ENCODE measurements around the gene PTRH2. TPM values are rescaled to one million over a fixed set of nuclear protein-coding genes. Genes with fewer than 3 reads are reported as not detected.

The PTRH2 gene
- total RNA-seq, 1 donor from 2014 or later = 18.6 TPM

GRCh38 chr17:59678918-59679317, 28.3 kb downstream of the PTRH2 start:
- Mint-ChIP-seq H3K9me3 (ENCODE audit: unreplicated experiment) (no peaks in the 10 kb centered on the region), H3K36me3 (ENCODE audit: unreplicated experiment) (no peaks in the 10 kb centered on the region), H3K4me3 (ENCODE audit: unreplicated experiment) (no peak overlapping the region), H3K27ac (ENCODE audit: unreplicated experiment) (no peak overlapping the region), H3K27me3 (ENCODE audit: unreplicated experiment) (no peaks in the 10 kb centered on the region), H3K4me1 (ENCODE audit: low read depth, unreplicated experiment) (no peaks in the 10 kb centered on the region)
- DNase-seq = no peak
- TF ChIP-seq CTCF (IDR thresholded peaks at IDR 0.05; ENCODE audit: partially characterized antibody, unreplicated experiment) = no peak

GRCh38 chr17:59676716-59677115, 30.5 kb downstream of the PTRH2 start:
- no peaks in the 10 kb centered on the region for H3K36me3 Mint-ChIP-seq (ENCODE audit: unreplicated experiment)
- no peak for TF ChIP-seq CTCF (IDR thresholded peaks at IDR 0.05; ENCODE audit: partially characterized antibody, unreplicated experiment)
- no peak overlapping the region for H3K27ac Mint-ChIP-seq (ENCODE audit: unreplicated experiment)

DNA sequence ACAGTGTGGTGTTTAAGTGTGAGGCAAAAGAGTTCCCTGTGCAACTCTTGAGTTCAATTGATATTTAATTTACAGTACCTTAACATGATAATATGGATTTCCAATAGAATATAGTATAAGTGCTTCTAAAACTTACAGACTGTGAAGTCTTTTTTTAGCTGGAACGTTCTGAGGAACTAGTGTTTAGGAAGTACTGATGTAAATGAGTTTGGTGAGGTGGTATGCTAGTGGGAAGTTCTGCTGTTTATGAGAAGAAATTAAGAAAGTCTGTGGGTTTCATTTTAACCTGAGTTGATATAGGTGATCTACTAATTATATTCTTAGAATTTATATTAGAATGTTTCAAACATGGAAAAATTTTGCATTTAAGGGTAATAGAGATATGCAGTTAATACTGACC, 32.0 kb downstream of the PTRH2 start:
- H3K4me1 Mint-ChIP-seq (ENCODE audit: low read depth, unreplicated experiment) = no peaks in the 10 kb centered on the region
- no peak for DNase-seq
- no peak for TF ChIP-seq CTCF (IDR thresholded peaks at IDR 0.05; ENCODE audit: partially characterized antibody, unreplicated experiment)
- H3K4me3 Mint-ChIP-seq (ENCODE audit: unreplicated experiment) = no peak overlapping the region
- no peaks in the 10 kb centered on the region for H3K36me3 Mint-ChIP-seq (ENCODE audit: unreplicated experiment)
- no peak overlapping the region for H3K27ac Mint-ChIP-seq (ENCODE audit: unreplicated experiment)
- no peaks in the 10 kb centered on the region for H3K27me3 Mint-ChIP-seq (ENCODE audit: unreplicated experiment)
- no peaks in the 10 kb centered on the region for H3K9me3 Mint-ChIP-seq (ENCODE audit: unreplicated experiment)

More at GRCh38 chr17:59676716-59677115, 30.5 kb downstream of the PTRH2 start:
- no peak for DNase-seq
- H3K4me1 Mint-ChIP-seq (ENCODE audit: low read depth, unreplicated experiment) = no peaks in the 10 kb centered on the region
- H3K27me3 Mint-ChIP-seq (ENCODE audit: unreplicated experiment) = no peaks in the 10 kb centered on the region
- H3K9me3 Mint-ChIP-seq (ENCODE audit: unreplicated experiment) = no peaks in the 10 kb centered on the region
- H3K4me3 Mint-ChIP-seq (ENCODE audit: unreplicated experiment) = no peak overlapping the region

DNA sequence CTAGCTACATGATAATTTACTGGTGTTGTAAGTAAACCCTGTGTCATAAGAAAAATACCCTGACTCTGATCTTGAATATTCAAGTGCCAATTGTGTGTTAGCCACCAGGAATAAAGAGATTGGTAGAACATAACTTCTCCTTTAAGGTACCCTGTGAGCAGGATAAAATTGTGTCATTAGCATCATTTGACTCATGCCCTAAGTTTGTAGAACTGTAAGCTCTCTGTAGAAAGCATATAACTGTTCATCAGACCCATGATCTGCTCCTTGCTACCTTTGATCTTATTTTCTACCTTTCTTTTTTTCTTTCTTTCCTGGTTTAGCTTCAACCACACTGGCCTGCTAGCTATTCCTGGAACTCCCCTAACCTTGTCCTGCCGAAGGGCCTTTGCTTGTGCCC, 35.8 kb downstream of the PTRH2 start:
- no peaks in the 10 kb centered on the region for H3K4me1 Mint-ChIP-seq (ENCODE audit: low read depth, unreplicated experiment)
- no peak overlapping the region for H3K4me3 Mint-ChIP-seq (ENCODE audit: unreplicated experiment)
- no peaks in the 10 kb centered on the region for H3K36me3 Mint-ChIP-seq (ENCODE audit: unreplicated experiment)
- H3K9me3 Mint-ChIP-seq (ENCODE audit: unreplicated experiment) = no peaks in the 10 kb centered on the region
- TF ChIP-seq CTCF (IDR thresholded peaks at IDR 0.05; ENCODE audit: partially characterized antibody, unreplicated experiment) = no peak
- H3K27me3 Mint-ChIP-seq (ENCODE audit: unreplicated experiment) = no peaks in the 10 kb centered on the region
- DNase-seq = no peak
- no peak overlapping the region for H3K27ac Mint-ChIP-seq (ENCODE audit: unreplicated experiment)

DNA sequence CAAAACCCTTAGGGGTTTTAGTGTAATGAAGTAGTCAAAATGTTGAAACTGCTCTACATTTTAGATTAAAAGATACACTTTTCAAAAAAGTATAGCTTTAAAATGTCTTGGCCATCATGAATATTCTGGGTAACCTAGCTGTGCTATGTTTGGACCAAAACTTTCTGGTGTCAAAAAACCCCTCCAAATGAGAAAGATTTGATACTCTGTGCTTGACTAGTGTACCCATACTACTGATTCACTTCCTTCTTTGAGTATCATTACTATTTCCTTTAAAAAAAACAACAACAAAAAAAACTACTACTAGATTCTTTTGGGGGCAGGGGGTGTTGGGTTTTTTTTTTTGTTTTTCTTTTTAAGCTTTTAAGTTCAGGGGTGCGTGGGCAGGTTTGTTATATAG, 37.3 kb downstream of the PTRH2 start:
- H3K27me3 Mint-ChIP-seq (ENCODE audit: unreplicated experiment) = no peaks in the 10 kb centered on the region
- H3K36me3 Mint-ChIP-seq (ENCODE audit: unreplicated experiment) = no peaks in the 10 kb centered on the region
- no peak overlapping the region for H3K27ac Mint-ChIP-seq (ENCODE audit: unreplicated experiment)
- no peak for DNase-seq
- no peak for TF ChIP-seq CTCF (IDR thresholded peaks at IDR 0.05; ENCODE audit: partially characterized antibody, unreplicated experiment)
- no peaks in the 10 kb centered on the region for H3K9me3 Mint-ChIP-seq (ENCODE audit: unreplicated experiment)
- H3K4me3 Mint-ChIP-seq (ENCODE audit: unreplicated experiment) = no peak overlapping the region
- no peaks in the 10 kb centered on the region for H3K4me1 Mint-ChIP-seq (ENCODE audit: low read depth, unreplicated experiment)
